ENCODE data around the gene PPFIA2. TPM values are rescaled to one million over a fixed set of nuclear protein-coding genes. Genes with fewer than 3 reads are reported as not detected.

PPFIA2 gene
- total and polyA plus RNA-seq, 9 of the 15 experiments (the other 6 are each of a cell fraction or from before 2014, with no cell fraction given): not detected

DNA sequence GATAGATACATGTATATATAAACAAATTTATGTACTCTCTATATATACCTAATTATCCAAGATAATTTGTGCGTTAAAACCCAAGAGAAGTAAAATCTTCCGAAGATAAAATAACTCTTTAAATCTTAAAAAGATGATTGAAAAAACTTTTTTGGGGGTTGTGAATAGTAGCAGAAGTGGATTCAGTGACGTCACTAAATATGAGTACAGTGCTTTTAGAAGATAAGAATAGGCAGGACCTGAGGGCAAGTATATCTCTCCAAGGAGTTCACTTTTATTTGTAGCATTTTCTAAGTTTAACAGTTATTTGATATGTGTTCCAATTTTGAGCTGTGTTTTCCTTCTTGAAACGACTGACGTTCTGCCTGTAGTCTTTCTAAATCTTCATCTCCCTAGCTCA, 319.8 kb downstream of the PPFIA2 start:
- ATAC-seq: no peak
- no TSS peak for BruUV-seq (replicated peaks)
- POLR2A ChIA-PET: no interaction called here

DNA sequence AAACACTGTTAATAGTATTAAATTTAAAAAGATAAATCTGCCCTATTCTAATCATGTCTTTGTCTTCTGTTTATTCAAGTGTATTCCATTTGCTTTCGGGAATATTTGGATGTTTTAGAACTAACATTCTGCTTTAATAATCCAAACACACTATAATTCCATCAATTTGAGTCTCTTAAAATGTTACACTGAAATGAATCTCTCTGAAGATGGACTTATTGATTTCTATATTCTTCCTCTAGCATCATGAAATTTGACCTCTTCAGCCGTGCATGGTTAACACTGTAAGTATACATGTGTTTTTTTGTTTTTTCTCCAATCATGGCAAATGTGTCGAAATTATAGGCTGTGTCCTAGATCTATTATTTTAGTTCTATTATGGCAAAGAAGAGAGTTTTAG, 342.1 kb downstream of the PPFIA2 start:
- no peaks in the 10 kb centered on the region for H3K36me3 ChIP-seq (ENCODE audit: control insufficient read depth, insufficient read depth, low read length)
- no peak overlapping the region for H3K4me2 ChIP-seq (ENCODE audit: insufficient read depth, low read length)
- DNase-seq (ENCODE audit: extremely low read depth in 1 of 4, low spot score in 3 of 4) (no peak), ATAC-seq (no peak), FAIRE-seq (no peak)
- no peaks in the 10 kb centered on the region for H3K27me3 ChIP-seq (ENCODE audit: control insufficient read depth in 2 of 2, insufficient read depth in 2 of 2, low read length in 2 of 2)
- no TSS peak for BruUV-seq (replicated peaks)
- no peaks in the 10 kb centered on the region for H3K9me1 ChIP-seq (ENCODE audit: control insufficient read depth, insufficient read depth, low read length)
- no peak for TF ChIP-seq MXI1 (IDR thresholded peaks at IDR 0.05; ENCODE audit: low read depth, low read length)
- no peak for TF ChIP-seq MEIS2 (IDR thresholded peaks at IDR 0.05; ENCODE audit: partially characterized antibody)
- no peak for TF ChIP-seq HDGF (IDR thresholded peaks at IDR 0.05)
- TF ChIP-seq, protein P1, sequence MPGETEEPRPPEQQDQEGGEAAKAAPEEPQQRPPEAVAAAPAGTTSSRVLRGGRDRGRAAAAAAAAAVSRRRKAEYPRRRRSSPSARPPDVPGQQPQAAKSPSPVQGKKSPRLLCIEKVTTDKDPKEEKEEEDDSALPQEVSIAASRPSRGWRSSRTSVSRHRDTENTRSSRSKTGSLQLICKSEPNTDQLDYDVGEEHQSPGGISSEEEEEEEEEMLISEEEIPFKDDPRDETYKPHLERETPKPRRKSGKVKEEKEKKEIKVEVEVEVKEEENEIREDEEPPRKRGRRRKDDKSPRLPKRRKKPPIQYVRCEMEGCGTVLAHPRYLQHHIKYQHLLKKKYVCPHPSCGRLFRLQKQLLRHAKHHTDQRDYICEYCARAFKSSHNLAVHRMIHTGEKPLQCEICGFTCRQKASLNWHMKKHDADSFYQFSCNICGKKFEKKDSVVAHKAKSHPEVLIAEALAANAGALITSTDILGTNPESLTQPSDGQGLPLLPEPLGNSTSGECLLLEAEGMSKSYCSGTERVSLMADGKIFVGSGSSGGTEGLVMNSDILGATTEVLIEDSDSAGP (CRISPR knock-in tag; IDR thresholded peaks at IDR 0.05): no peak
- TF ChIP-seq BCL6 (CRISPR knock-in tag; IDR thresholded peaks at IDR 0.05): no peak
- TF ChIP-seq, protein P2, sequence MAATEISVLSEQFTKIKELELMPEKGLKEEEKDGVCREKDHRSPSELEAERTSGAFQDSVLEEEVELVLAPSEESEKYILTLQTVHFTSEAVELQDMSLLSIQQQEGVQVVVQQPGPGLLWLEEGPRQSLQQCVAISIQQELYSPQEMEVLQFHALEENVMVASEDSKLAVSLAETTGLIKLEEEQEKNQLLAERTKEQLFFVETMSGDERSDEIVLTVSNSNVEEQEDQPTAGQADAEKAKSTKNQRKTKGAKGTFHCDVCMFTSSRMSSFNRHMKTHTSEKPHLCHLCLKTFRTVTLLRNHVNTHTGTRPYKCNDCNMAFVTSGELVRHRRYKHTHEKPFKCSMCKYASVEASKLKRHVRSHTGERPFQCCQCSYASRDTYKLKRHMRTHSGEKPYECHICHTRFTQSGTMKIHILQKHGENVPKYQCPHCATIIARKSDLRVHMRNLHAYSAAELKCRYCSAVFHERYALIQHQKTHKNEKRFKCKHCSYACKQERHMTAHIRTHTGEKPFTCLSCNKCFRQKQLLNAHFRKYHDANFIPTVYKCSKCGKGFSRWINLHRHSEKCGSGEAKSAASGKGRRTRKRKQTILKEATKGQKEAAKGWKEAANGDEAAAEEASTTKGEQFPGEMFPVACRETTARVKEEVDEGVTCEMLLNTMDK (IDR thresholded peaks at IDR 0.05; ENCODE audit: borderline replicate concordance, insufficient read depth, low read depth, low read length, poor library complexity, severe bottlenecking): no peak
- TF ChIP-seq ZNF57 (CRISPR knock-in tag; IDR thresholded peaks at IDR 0.05): no peak
- WGBS (ENCODE audit: insufficient coverage, low coverage, missing lambda C conversion rate): 0% methylated on average over 2 of the region's 3 CpGs
- H4K20me1 ChIP-seq (replicated peaks; ENCODE audit: control insufficient read depth, insufficient read depth, low read length): no peaks in the 10 kb centered on the region
- H3K4me3 ChIP-seq: no peak overlapping the region
- no peak overlapping the region for H3K9ac ChIP-seq (ENCODE audit: insufficient read depth in 1 of 2, low read depth in 2 of 2, low read length in 2 of 2)
- no peaks in the 10 kb centered on the region for H3K79me2 ChIP-seq (ENCODE audit: control insufficient read depth, insufficient read depth, low read length)
- in situ Hi-C loops (cut with MboI) (no loop called here), intact Hi-C loops (cut with micrococcal nuclease) (no loop called here)
- CTCF ChIA-PET (ENCODE audit: low intra/inter-chr PET ratio): no interaction called here
- H3K9me3 ChIP-seq (replicated peaks; ENCODE audit: control insufficient read depth, insufficient read depth, low read depth, low read length): no peaks in the 10 kb centered on the region
- no peak overlapping the region for H3K27ac ChIP-seq (ENCODE audit: extremely low read depth, low read depth, low read length)
- POLR2A ChIA-PET: no interaction called here
- no peaks in the 10 kb centered on the region for H3K4me1 ChIP-seq (replicated peaks in 1 of 2; ENCODE audit: control insufficient read depth in 2 of 2, insufficient read depth in 2 of 2, low read length in 2 of 2)
- no peak overlapping the region for H2AFZ ChIP-seq (ENCODE audit: low read depth, low read length)

More for the DNA sequence above, 319.8 kb downstream of the PPFIA2 start:
- no peaks in the 10 kb centered on the region for H3K9me3 ChIP-seq (replicated peaks; ENCODE audit: control insufficient read depth, insufficient read depth, low read depth, low read length)
- H3K36me3 ChIP-seq (ENCODE audit: control insufficient read depth, insufficient read depth, low read length): no peaks in the 10 kb centered on the region
- no peaks in the 10 kb centered on the region for H4K20me1 ChIP-seq (replicated peaks; ENCODE audit: control insufficient read depth, insufficient read depth, low read length)
- no peak overlapping the region for H3K27ac ChIP-seq (ENCODE audit: extremely low read depth, low read depth, low read length)
- DNase-seq (ENCODE audit: extremely low read depth in 1 of 4, low spot score in 3 of 4) (no peak), FAIRE-seq (no peak)
- no peak overlapping the region for H3K4me2 ChIP-seq (ENCODE audit: insufficient read depth, low read length)
- in situ Hi-C loops (cut with MboI): no loop called here
- H3K9ac ChIP-seq (ENCODE audit: insufficient read depth in 1 of 2, low read depth in 2 of 2, low read length in 2 of 2): no peak overlapping the region
- 1% methylated on average over 5 of the region's 5 CpGs for WGBS (ENCODE audit: insufficient coverage, low coverage, missing lambda C conversion rate)
- no peaks in the 10 kb centered on the region for H3K9me1 ChIP-seq (ENCODE audit: control insufficient read depth, insufficient read depth, low read length)
- no peaks in the 10 kb centered on the region for H3K4me1 ChIP-seq (replicated peaks in 1 of 2; ENCODE audit: control insufficient read depth in 2 of 2, insufficient read depth in 2 of 2, low read length in 2 of 2)
- no peak overlapping the region for H2AFZ ChIP-seq (ENCODE audit: low read depth, low read length)
- TF ChIP-seq SIN3A (IDR thresholded peaks at IDR 0.05; ENCODE audit: borderline replicate concordance in 2 of 2, control insufficient read depth in 1 of 2, low read depth in 2 of 2, low read length in 2 of 2): no peak
- TF ChIP-seq STAG1 (CRISPR knock-in tag; IDR thresholded peaks at IDR 0.05; ENCODE audit: borderline replicate concordance): no peak
- TF ChIP-seq, protein P3, sequence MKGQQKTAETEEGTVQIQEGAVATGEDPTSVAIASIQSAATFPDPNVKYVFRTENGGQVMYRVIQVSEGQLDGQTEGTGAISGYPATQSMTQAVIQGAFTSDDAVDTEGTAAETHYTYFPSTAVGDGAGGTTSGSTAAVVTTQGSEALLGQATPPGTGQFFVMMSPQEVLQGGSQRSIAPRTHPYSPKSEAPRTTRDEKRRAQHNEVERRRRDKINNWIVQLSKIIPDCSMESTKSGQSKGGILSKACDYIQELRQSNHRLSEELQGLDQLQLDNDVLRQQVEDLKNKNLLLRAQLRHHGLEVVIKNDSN (CRISPR knock-in tag; IDR thresholded peaks at IDR 0.05): no peak
- H3K27me3 ChIP-seq (ENCODE audit: control insufficient read depth in 2 of 2, insufficient read depth in 2 of 2, low read length in 2 of 2): no peaks in the 10 kb centered on the region
- intact Hi-C loops (cut with micrococcal nuclease): no loop called here
- H3K79me2 ChIP-seq (ENCODE audit: control insufficient read depth, insufficient read depth, low read length): no peaks in the 10 kb centered on the region
- CTCF ChIA-PET (ENCODE audit: low intra/inter-chr PET ratio): no interaction called here
- no peak overlapping the region for H3K4me3 ChIP-seq
